AG10803 (cell line): Measurements from ENCODE around the gene TNFAIP3.

Experiments
- DNase-seq: peaks from one replicate; pipeline ENCODE4 v3.0.0; 2010; ENCODE audit warnings: low read depth
- H3K4me3 ChIP-seq: 2 replicates; pipeline ENCODE4 v1.5.1; 2011; ENCODE audit warnings: mild to moderate bottlenecking, low read length, control low read depth
- TF ChIP-seq, protein P1 (sequence below): conservative IDR thresholded peaks from 2 replicates; pipeline ENCODE4 v1.5.1; 2011; ENCODE audit warnings: mild to moderate bottlenecking, low read length, control low read depth, inconsistent platforms

TNFAIP3 gene

DNA sequence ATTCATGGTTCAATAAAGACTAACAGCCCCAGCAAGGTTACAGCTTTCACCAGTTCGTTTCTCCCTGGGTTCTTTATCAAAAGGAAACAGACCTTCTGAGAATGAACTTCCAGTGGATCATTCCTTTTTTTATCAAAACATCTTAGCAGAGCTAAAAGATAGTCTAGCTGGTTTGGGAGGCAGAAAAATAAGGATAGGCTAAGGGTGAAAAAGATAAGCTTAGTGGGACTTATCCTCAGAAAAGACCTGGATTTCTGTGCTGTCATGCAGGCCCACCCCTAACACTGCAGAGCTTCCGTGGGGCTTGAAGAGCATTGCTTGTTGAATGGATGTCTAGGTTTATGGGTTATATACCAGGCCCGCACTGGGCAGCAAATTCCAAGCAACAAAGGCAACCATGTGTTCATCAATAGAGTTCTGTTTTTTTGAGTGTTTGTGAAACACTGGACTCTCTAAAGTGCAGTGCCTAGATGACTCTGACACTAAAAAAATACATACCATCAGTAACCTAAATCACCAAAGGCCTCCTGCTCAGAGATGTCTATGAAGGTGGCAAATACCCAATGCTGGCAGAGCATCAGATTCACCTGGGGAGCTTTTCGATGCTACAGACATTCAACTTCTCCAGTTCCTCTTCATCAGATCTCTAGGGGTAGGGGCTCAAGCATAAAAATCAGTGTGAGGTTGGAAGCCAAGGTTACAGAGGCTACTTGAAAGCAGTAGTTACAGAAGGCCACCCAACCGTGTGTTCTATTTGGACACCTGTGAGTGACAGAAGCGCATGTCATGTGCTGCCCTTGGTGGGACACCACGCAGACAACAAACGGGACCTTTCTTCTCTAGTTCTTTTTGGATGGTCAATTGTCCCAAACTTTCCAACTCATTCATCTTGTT is 53.0 kb downstream of the TNFAIP3 start:
- DNase-seq = no peak
- no peak overlapping the region for H3K4me3 ChIP-seq
- TF ChIP-seq, protein P1, sequence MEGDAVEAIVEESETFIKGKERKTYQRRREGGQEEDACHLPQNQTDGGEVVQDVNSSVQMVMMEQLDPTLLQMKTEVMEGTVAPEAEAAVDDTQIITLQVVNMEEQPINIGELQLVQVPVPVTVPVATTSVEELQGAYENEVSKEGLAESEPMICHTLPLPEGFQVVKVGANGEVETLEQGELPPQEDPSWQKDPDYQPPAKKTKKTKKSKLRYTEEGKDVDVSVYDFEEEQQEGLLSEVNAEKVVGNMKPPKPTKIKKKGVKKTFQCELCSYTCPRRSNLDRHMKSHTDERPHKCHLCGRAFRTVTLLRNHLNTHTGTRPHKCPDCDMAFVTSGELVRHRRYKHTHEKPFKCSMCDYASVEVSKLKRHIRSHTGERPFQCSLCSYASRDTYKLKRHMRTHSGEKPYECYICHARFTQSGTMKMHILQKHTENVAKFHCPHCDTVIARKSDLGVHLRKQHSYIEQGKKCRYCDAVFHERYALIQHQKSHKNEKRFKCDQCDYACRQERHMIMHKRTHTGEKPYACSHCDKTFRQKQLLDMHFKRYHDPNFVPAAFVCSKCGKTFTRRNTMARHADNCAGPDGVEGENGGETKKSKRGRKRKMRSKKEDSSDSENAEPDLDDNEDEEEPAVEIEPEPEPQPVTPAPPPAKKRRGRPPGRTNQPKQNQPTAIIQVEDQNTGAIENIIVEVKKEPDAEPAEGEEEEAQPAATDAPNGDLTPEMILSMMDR = no peak

DNA sequence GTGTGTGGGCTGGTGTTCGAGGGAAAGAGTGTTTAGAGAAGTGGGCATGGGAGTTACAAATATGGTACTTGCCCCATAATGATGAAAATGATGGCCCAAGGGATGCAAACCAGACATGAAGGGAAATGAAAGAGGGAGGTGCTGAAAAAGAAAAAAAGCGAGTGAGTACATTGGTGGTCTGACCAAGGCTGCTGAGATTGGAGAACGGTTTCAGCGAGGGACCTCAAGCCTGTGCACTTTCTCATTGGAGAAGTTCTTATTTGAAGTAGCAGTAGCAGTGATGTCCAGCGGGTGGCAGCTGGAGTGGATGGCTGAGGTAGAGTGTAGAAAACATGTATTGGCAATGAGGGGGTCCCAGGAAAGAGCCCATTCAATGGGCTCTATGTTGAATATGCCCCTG is 54.8 kb downstream of the TNFAIP3 start:
- H3K4me3 ChIP-seq = no peak overlapping the region
- DNase-seq = no peak
- TF ChIP-seq, protein P1 = no peak; the same call in 1 of the 2 replicates

DNA sequence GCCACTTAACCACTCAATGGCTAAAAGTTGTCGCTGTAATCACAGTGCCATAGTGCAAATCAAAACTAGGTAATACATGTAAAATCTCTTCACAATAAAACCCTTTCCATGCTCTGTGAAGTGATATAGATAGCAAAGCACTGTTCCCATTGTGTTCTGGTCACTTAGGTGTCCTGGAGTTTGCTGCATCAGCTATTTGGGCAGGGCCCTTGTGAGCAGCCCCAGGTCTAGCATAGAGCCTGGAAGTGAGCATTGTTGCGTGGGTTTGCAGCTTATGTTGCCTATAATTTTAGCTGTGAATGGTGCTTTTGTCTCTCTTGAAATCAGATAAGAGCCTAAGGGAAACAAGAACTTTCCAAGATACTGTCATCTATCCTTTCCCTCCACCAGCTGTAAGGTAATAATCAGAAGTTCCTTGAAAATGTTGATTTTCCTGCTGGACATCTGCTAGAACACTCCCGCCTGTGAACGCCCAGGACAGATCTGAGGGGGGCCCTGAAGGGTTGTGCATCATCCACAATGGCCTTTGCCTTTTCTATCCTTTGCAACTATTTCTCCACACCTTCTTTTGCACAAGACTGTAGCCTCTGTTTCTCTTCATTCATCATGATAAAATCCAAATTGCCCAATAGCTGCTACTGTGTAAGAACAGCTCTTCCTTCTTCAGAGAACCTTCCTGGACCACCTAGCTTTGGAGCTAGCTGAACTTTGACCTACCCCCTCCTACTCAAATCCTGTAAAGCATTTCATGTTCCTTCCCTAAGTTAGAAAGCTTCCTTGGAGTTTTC is 57.0 kb downstream of the TNFAIP3 start:
- no peak overlapping the region for H3K4me3 ChIP-seq
- DNase-seq = peak; percentile 12
- TF ChIP-seq, protein P1 = no peak

DNA sequence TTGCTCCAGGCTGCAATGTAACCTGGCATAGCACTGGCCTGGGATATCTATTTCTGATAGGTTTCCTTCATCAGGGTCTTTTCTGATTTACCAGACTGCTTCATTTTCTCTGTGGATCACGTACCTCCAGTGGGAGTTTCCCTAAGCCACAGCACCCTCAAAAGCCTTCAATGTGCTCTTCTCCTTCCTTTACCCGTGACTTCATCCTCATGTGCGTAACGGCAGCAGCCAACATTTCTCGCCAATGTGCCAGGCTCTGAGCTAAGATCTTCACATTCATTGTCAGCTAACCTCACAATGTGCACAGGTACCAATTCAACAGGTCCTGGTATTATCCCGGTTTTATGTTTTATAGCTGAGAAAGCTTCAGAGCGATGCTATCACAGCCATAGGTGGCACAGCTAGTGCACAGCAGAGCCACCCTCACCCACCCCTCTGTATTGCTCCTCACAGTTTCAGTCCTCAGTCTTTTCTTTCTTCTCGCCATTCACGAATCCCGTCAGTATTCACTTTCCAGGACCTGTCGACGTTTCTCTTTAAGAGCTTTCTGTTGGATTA is 58.2 kb downstream of the TNFAIP3 start:
- no peak overlapping the region for H3K4me3 ChIP-seq
- no peak for DNase-seq
- TF ChIP-seq, protein P1 = no peak

DNA sequence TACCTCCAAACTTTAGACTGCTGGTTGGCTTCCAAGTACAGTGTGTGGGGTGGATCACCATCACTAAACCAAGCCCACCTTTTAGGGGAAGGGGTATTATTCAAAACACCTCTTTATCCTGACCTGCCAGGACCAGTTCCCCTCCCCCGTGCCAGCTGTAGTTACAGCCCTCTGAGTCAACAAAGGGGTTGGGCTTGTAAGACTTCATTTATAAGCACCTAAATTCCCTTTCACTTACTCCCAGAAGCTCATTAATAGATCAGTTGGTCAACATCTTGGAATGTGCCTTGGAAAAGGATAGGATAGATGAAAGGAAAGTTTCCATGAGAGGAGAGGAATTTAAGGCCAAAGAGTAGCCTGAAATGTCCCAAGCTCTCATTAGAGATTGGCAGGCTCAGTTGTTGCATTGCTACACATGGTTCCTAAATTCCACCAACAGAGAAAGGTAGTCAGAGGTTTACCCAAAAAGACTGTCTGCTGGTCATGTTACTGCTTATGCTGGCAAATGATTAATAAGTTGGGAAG is 59.2 kb downstream of the TNFAIP3 start:
- H3K4me3 ChIP-seq = no peak overlapping the region
- DNase-seq = peak; percentile 94

DNA sequence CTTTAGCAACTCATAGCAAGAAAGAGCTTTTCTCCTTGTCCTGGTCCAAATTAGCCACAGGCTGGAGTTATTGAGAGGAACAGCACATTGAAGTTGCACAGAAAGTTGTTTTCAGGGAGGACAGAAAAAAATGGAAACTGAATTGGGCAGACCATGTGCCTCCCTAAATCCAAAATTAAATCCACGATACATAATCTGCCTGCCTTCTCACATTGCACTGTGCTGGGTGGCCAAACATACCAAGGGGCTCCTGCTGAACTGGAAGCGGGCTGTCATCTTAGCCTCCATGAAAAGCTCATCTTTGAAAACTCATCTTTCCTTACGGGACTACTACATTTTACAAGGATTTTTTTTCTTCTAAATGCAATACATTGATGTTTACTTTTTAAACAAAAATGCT is 59.9 kb downstream of the TNFAIP3 start:
- no peak overlapping the region for H3K4me3 ChIP-seq
- TF ChIP-seq, protein P1 = no peak
- no peak for DNase-seq

More for the DNA sequence above, 59.2 kb downstream of the TNFAIP3 start:
- TF ChIP-seq, protein P1 = no peak
